ENCODE measurements around the gene CD247. TPM values are rescaled to one million over a fixed set of nuclear protein-coding genes. Genes with fewer than 3 reads are reported as not detected.

Gene CD247
- total RNA-seq, 4 donors from 2014 or later = 1.5 to 6.4 (median 3.4) TPM; not detected in 1

GRCh38 chr1:167426716-167427115 is 91.6 kb downstream of the CD247 start:
- no peak for DNase-seq
- Histone ChIP-seq H3K27ac (no peak overlapping the region), H3K9me3 (no peaks in the 10 kb centered on the region), H3K4me3 (no peak overlapping the region), H3K4me1 (no peaks in the 10 kb centered on the region), H3K27me3 (no peaks in the 10 kb centered on the region), H3K36me3 (no peaks in the 10 kb centered on the region)
- no peak for TF ChIP-seq POLR2A (IDR thresholded peaks at IDR 0.05)
- no peak for TF ChIP-seq POLR2AphosphoS5 (IDR thresholded peaks at IDR 0.05)
- no peak for TF ChIP-seq CTCF (IDR thresholded peaks at IDR 0.05)
- TF ChIP-seq EP300 (IDR thresholded peaks at IDR 0.05; ENCODE audit: low read depth) = no peak
- in situ Hi-C loops (cut with MboI; ENCODE audit: low pct_ligation_motif_present in 1 of 4, low pct_unique_long_range_greater_than_20kb in 1 of 4, low sequenced_read_pairs in 3 of 4) (loop anchor here in 2 of 4 donors (25.0 kb wide), 3 partner anchors 164 to 539 kb away; partner anchors contain the start of gene TADA1 (in 1 of the 2)), intact Hi-C loops (cut with DNase I; ENCODE audit: low total_unique reads) (no loop called here)
- WGBS, 2 donors (ENCODE audit: low coverage in 1 of 2) = 94 to 97% methylated on average over 4 of the region's 4 CpGs

GRCh38 chr1:167425482-167425881 is 92.8 kb downstream of the CD247 start:
- Histone ChIP-seq H3K27ac (no peak overlapping the region), H3K9me3 (no peaks in the 10 kb centered on the region), H3K4me1 (no peaks in the 10 kb centered on the region), H3K36me3 (no peaks in the 10 kb centered on the region), H3K27me3 (no peaks in the 10 kb centered on the region), H3K4me3 (no peak overlapping the region)
- no peak for DNase-seq
- intact Hi-C loops (cut with DNase I; ENCODE audit: low total_unique reads) = no loop called here
- WGBS, 2 donors (ENCODE audit: low coverage in 1 of 2) = 91 to 97% methylated on average over 6 to 7 of the region's 7 CpGs
- no peak for TF ChIP-seq POLR2A (IDR thresholded peaks at IDR 0.05)
- no peak for TF ChIP-seq EP300 (IDR thresholded peaks at IDR 0.05; ENCODE audit: low read depth)
- no peak for TF ChIP-seq CTCF (IDR thresholded peaks at IDR 0.05)
- no peak for TF ChIP-seq POLR2AphosphoS5 (IDR thresholded peaks at IDR 0.05)
- in situ Hi-C loops (cut with MboI; ENCODE audit: low pct_ligation_motif_present in 1 of 4, low pct_unique_long_range_greater_than_20kb in 1 of 4, low sequenced_read_pairs in 3 of 4) = loop anchor here in 2 of 4 donors (25.0 kb wide), 3 partner anchors 163 to 538 kb away; partner anchors contain the start of gene TADA1 (in 1 of the 2)

GRCh38 chr1:167423684-167424619 is 94.4 kb downstream of the CD247 start:
- 76 to 88% methylated on average over 4 to 15 of the region's 15 CpGs for WGBS, 2 donors (ENCODE audit: low coverage in 1 of 2)
- no peak overlapping the region for H3K27ac ChIP-seq
- intact Hi-C loops (cut with DNase I; ENCODE audit: low total_unique reads) (no loop called here), in situ Hi-C loops (cut with MboI; ENCODE audit: low pct_ligation_motif_present in 1 of 4, low pct_unique_long_range_greater_than_20kb in 1 of 4, low sequenced_read_pairs in 3 of 4) (loop anchor here in 1 of 4 donors (25.0 kb wide), 1 partner anchor 113 kb away; no protein-coding TSS in a partner anchor)
- H3K27me3 ChIP-seq = no peaks in the 10 kb centered on the region
- no peaks in the 10 kb centered on the region for H3K9me3 ChIP-seq
- H3K4me3 ChIP-seq = no peak overlapping the region
- DNase-seq = no peak
- no peaks in the 10 kb centered on the region for H3K36me3 ChIP-seq
- no peaks in the 10 kb centered on the region for H3K4me1 ChIP-seq
- no peak for TF ChIP-seq POLR2A (IDR thresholded peaks at IDR 0.05)
- no peak for TF ChIP-seq POLR2AphosphoS5 (IDR thresholded peaks at IDR 0.05)
- no peak for TF ChIP-seq CTCF (IDR thresholded peaks at IDR 0.05)
- no peak for TF ChIP-seq EP300 (IDR thresholded peaks at IDR 0.05; ENCODE audit: low read depth)

GRCh38 chr1:167420510-167420909 is 97.8 kb downstream of the CD247 start:
- Histone ChIP-seq H3K27me3 (no peaks in the 10 kb centered on the region), H3K4me1 (no peaks in the 10 kb centered on the region), H3K27ac (no peak overlapping the region), H3K9me3 (no peaks in the 10 kb centered on the region), H3K4me3 (no peak overlapping the region), H3K36me3 (no peaks in the 10 kb centered on the region)
- intact Hi-C loops (cut with DNase I; ENCODE audit: low total_unique reads) (no loop called here), in situ Hi-C loops (cut with MboI; ENCODE audit: low pct_ligation_motif_present in 1 of 4, low pct_unique_long_range_greater_than_20kb in 1 of 4, low sequenced_read_pairs in 3 of 4) (loop anchor here in 1 of 4 donors (25.0 kb wide), 1 partner anchor 117 kb away; no protein-coding TSS in a partner anchor)
- 51% methylated on average over 3 of the region's 3 CpGs for WGBS, 2 donors (ENCODE audit: low coverage in 1 of 2)
- no peak for TF ChIP-seq EP300 (IDR thresholded peaks at IDR 0.05; ENCODE audit: low read depth)
- no peak for TF ChIP-seq POLR2A (IDR thresholded peaks at IDR 0.05)
- TF ChIP-seq POLR2AphosphoS5 (IDR thresholded peaks at IDR 0.05) = no peak
- TF ChIP-seq CTCF (IDR thresholded peaks at IDR 0.05) = no peak
- DNase-seq = no peak

Measured in transverse colon (tissue), 4 donors.